Activated CD8-positive, alpha-beta memory T cell treated with anti-CD3 and anti-CD28 coated beads, Interleukin-2, amount 50 U/mL, for 24 hours (primary cell): ENCODE measurements around the gene KIF1A.

Experiments
- DNase-seq: peaks from one replicate; pipeline ENCODE4 v3.0.0-alpha.2; 2020; ENCODE audit errors: extremely low read depth

Gene KIF1A, protein sequence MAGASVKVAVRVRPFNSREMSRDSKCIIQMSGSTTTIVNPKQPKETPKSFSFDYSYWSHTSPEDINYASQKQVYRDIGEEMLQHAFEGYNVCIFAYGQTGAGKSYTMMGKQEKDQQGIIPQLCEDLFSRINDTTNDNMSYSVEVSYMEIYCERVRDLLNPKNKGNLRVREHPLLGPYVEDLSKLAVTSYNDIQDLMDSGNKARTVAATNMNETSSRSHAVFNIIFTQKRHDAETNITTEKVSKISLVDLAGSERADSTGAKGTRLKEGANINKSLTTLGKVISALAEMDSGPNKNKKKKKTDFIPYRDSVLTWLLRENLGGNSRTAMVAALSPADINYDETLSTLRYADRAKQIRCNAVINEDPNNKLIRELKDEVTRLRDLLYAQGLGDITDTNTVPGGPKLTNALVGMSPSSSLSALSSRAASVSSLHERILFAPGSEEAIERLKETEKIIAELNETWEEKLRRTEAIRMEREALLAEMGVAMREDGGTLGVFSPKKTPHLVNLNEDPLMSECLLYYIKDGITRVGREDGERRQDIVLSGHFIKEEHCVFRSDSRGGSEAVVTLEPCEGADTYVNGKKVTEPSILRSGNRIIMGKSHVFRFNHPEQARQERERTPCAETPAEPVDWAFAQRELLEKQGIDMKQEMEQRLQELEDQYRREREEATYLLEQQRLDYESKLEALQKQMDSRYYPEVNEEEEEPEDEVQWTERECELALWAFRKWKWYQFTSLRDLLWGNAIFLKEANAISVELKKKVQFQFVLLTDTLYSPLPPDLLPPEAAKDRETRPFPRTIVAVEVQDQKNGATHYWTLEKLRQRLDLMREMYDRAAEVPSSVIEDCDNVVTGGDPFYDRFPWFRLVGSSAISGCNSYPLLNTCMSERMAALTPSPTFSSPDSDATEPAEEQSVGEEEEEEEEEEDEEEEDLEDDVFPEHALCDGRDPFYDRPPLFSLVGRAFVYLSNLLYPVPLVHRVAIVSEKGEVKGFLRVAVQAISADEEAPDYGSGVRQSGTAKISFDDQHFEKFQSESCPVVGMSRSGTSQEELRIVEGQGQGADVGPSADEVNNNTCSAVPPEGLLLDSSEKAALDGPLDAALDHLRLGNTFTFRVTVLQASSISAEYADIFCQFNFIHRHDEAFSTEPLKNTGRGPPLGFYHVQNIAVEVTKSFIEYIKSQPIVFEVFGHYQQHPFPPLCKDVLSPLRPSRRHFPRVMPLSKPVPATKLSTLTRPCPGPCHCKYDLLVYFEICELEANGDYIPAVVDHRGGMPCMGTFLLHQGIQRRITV (N-terminal part only)

GRCh38 chr2:240819858-240820606 is at the start of gene KIF1A:
TSS of gene KIF1A (minus strand) at chr2:240820219. CDS start at chr2:240797752, 22,467 bp downstream.
- DNase-seq: no peak

- DNase-seq: no peak
Measured at GRCh38 chr2:240869109-240869955, 49.3 kb upstream of the KIF1A start.

GRCh38 chr2:240868286-240869108 is 48.5 kb upstream of the KIF1A start, which contains the start of gene AGXT:
TSS of gene AGXT (plus strand) at chr2:240868824. CDS start at chr2:240868866, 42 bp downstream.
- no peak for DNase-seq

GRCh38 chr2:240865391-240865790 is 45.4 kb upstream of the KIF1A start:
- DNase-seq: no peak

DNA sequence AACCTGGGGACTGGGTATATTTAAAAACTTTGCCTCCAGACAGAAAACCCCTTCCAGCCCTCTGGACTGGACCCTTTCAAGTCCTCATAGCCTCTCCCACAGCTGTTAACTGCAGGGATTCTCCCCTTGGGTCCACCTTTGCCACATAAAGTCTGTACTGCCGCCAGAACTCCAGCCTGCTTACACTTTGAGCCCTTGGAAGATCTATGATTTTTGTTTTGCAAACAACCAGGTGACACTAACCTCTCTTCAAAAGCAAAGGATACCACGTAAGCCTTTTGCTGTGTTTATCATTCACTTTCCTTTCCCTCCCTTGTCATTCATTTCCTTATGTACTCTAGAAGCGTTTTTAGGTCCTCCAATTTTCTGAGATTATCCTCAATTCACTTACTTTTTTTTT is 44.5 kb upstream of the KIF1A start:
- no peak for DNase-seq

GRCh38 chr2:240861547-240861946 is 41.5 kb upstream of the KIF1A start:
- no peak for DNase-seq

GRCh38 chr2:240858871-240859270 is 38.9 kb upstream of the KIF1A start:
- DNase-seq: no peak

GRCh38 chr2:240858321-240858720 is 38.3 kb upstream of the KIF1A start:
- no peak for DNase-seq

GRCh38 chr2:240857039-240858008 is 37.3 kb upstream of the KIF1A start:
- DNase-seq: no peak

DNA sequence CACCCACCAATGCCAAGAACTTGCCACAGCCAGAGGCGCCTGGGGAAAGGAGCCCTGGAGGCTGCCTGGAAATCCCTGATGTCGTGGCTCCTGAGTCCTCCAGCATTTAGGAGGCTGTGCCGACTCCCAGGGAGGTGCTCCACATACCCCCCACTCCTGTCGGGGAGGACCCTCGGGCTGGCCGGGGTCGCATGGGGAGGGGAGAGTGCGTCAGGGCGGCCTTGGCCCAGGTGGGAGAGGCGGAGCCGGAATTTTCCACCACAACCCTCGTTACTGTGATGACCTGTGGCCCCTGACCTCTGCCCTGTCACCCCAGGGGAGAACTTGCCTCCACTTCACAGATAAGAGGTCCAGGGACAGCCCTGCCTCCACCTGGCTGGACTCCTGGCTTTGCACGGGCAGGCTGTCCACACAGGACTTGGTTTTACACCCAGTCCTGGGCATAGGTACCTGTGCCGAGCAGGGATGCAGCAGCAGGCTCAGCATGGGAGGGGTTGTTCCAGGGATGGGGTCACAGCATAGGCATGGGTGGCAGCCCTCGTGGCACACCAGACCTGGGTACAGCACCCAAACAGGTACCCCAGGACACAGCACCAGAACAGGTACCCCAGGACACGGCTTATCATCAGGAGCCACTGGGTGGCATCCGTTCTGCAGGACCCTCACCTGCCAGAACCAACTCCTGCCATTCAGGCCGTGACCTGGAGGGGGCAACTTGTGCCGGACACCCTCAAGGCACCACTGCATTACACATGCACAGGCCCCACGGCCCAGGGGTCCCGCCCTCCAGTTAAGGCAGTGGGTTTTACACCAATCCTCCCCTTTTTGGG is 36.3 kb upstream of the KIF1A start:
- no peak for DNase-seq

DNA sequence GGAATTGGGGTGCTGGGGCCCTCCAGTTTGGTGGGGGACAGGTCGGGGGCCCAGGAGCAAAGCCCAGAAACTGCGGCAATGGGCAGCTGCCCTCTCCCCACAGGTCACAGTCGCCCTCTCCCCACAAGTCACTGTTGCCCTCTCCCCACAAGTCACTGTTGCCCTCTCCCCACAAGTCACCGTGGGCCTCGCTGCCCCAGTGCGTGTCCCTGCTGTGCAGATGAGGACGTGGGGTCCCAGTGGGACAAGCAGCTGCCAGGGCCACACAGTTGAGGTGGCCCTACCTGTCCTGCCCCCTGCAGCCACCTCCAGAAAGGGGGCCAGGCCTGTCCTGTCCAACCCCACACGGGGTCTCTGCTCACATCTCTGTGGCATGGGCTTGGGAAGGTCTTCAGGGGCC is 35.7 kb upstream of the KIF1A start:
- DNase-seq: no peak

- no peak for DNase-seq
Measured at GRCh38 chr2:240852671-240853314, 32.8 kb upstream of the KIF1A start.

- peak; percentile 58 for DNase-seq
Measured at GRCh38 chr2:240851078-240851991, 31.3 kb upstream of the KIF1A start.

DNA sequence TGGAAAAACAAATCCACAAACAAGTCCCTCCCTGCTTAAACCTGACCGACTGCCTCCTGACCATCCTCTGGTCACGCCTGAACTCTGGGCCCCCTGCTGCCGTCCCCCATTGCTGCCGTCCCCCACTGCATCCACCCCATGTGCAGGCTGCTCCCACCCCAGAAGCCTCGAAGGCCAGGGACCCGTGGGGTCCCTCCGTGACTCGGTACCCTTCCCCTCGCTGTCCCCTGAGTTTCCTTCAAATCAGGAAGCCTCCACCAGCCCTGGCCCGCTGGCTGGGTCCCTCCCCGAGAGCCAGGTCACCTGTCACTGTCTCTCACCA is 30.7 kb upstream of the KIF1A start:
- no peak for DNase-seq

DNA sequence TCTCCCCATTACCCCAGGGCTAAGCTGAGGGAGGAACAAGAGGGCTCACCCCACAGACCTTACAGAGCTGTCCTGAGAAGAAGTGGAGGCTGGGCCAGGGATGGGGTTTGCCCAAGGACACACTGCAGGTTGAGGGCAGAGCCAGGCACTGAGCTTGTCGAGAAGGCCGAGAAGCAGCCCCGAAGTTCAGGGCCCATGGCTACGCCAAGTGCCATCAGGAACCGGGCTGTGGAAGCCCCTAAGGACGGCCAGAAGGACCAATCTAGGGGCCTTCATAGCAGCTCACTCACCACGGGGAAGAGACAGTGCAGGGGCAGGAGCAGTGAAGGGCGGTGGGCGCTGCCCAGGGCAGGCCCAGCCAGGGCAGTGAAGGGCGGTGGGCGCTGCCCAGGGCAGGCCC is 30.0 kb upstream of the KIF1A start:
- no peak for DNase-seq
